MM.1S (cell line): ENCODE measurements around the gene ZBTB17.

Experiments
- DNase-seq: peaks from one replicate; pipeline ENCODE4 v3.0.0-alpha.2; 2015
- H2AFZ ChIP-seq: fragments of 300-600 bp; sonication (generic); 2 replicates; pipeline ENCODE4 v1.6.0; 2016; ENCODE audit warnings: antibody characterized with exemption, low read length
- H3F3A ChIP-seq: fragments of 300-600 bp; sonication (generic); 2 replicates; pipeline ENCODE4 v1.6.1; 2016; ENCODE audit warnings: mild to moderate bottlenecking, antibody characterized with exemption, low read length, moderate library complexity, mixed read lengths; ENCODE audit not compliant: insufficient read depth
- H3K27ac ChIP-seq: fragments of 300-600 bp; sonication (generic); 2 replicates; pipeline ENCODE4 v1.5.1; 2016; ENCODE audit warnings: mild to moderate bottlenecking, low read length
- H3K27me3 ChIP-seq: fragments of 300-600 bp; sonication (generic); replicated peaks from 2 replicates; pipeline ENCODE4 v1.6.0; 2016; ENCODE audit warnings: low read length; ENCODE audit not compliant: insufficient read depth
- H3K36me3 ChIP-seq: fragments of 300-600 bp; sonication (generic); replicated peaks from 2 replicates; pipeline ENCODE4 v1.6.1; 2016; ENCODE audit warnings: mild to moderate bottlenecking, low read length, mixed read lengths; ENCODE audit not compliant: insufficient read depth
- H3K4me1 ChIP-seq: fragments of 300-600 bp; sonication (generic); 2 replicates; pipeline ENCODE4 v1.6.1; 2016; ENCODE audit warnings: low read length, mixed read lengths
- H3K4me2 ChIP-seq: fragments of 300-600 bp; sonication (generic); 2 replicates; pipeline ENCODE4 v1.6.0; 2016; ENCODE audit warnings: low read depth, low read length
- H3K4me3 ChIP-seq: fragments of 300-600 bp; sonication (generic); 2 replicates; pipeline ENCODE4 v1.5.1; 2016; ENCODE audit warnings: low read length, mixed read lengths
- H3K79me2 ChIP-seq: fragments of 300-600 bp; sonication (generic); 2 replicates; pipeline ENCODE4 v1.6.1; 2016; ENCODE audit warnings: mixed run types, low read length, mixed read lengths
- H3K9ac ChIP-seq: fragments of 300-600 bp; sonication (generic); 2 replicates; pipeline ENCODE4 v1.6.1; 2016; ENCODE audit warnings: low read length, mixed read lengths
- H3K9me2 ChIP-seq: fragments of 300-600 bp; sonication (generic); replicated peaks from 2 replicates; pipeline ENCODE4 v1.6.1; 2016; ENCODE audit warnings: mild to moderate bottlenecking, low read length, mixed read lengths; ENCODE audit not compliant: insufficient read depth
- H3K9me3 ChIP-seq: fragments of 300-600 bp; sonication (generic); replicated peaks from 2 replicates; pipeline ENCODE4 v1.6.1; 2016; ENCODE audit warnings: mild to moderate bottlenecking, low read length, mixed read lengths; ENCODE audit not compliant: insufficient read depth
- H4K20me1 ChIP-seq: fragments of 300-600 bp; sonication (generic); 2 replicates; pipeline ENCODE4 v1.6.1; 2016; ENCODE audit warnings: mild to moderate bottlenecking, low read length, moderate library complexity, mixed read lengths; ENCODE audit not compliant: insufficient read depth
- CTCF ChIP-seq: fragments of 300-600 bp; sonication (generic); IDR thresholded peaks from 2 replicates; pipeline ENCODE4 v1.5.1; 2016; ENCODE audit warnings: antibody characterized with exemption, low read length, mixed read lengths
- EZH2 ChIP-seq: fragments of 300-600 bp; sonication (generic); optimal IDR thresholded peaks from 2 replicates; pipeline ENCODE3; 2017; ENCODE audit warnings: low read depth, mild to moderate bottlenecking, antibody characterized with exemption, low read length, mixed read lengths
- EZH2phosphoT487 ChIP-seq: fragments of 300-600 bp; sonication (generic); IDR thresholded peaks from 2 replicates; pipeline ENCODE4 v1.6.1; 2018; ENCODE audit warnings: antibody characterized with exemption, low read length

Gene ZBTB17

GRCh38 chr1:15918962-15919715 is 56.8 kb downstream of the ZBTB17 start:
- no peak overlapping the region for H3K4me2 ChIP-seq
- no peak for DNase-seq
- H3K9me3 ChIP-seq, result no peaks in the 10 kb centered on the region
- H3K4me3 ChIP-seq, result no peak overlapping the region
- TF ChIP-seq EZH2, result no peak
- no peak for TF ChIP-seq EZH2phosphoT487
- no peak for TF ChIP-seq CTCF
- H3K27me3 ChIP-seq, result no peaks in the 10 kb centered on the region
- H3K79me2 ChIP-seq, result peaks cover 54% of the 10 kb centered on the region
- no peaks in the 10 kb centered on the region for H3K4me1 ChIP-seq
- no peaks in the 10 kb centered on the region for H3F3A ChIP-seq
- H3K9me2 ChIP-seq, result no peaks in the 10 kb centered on the region
- peaks cover 8% of the 10 kb centered on the region; the same call in 1 of the 2 replicates for H4K20me1 ChIP-seq
- no peak overlapping the region for H2AFZ ChIP-seq
- no peak overlapping the region for H3K27ac ChIP-seq
- no peak overlapping the region for H3K9ac ChIP-seq
- H3K36me3 ChIP-seq, result peaks cover 4% of the 10 kb centered on the region; the same call in 1 of the 2 replicates

GRCh38 chr1:15916916-15917315 is 59.0 kb downstream of the ZBTB17 start:
- no peak overlapping the region for H3K4me3 ChIP-seq
- no peak overlapping the region for H3K27ac ChIP-seq
- H3K27me3 ChIP-seq, result no peaks in the 10 kb centered on the region
- no peak overlapping the region for H3K9ac ChIP-seq
- no peaks in the 10 kb centered on the region for H3F3A ChIP-seq
- no peaks in the 10 kb centered on the region for H3K9me3 ChIP-seq
- H3K79me2 ChIP-seq, result peaks cover 75% of the 10 kb centered on the region
- peaks cover 8% of the 10 kb centered on the region; the same call in 1 of the 2 replicates for H4K20me1 ChIP-seq
- H3K36me3 ChIP-seq, result peaks cover 4% of the 10 kb centered on the region; the same call in 1 of the 2 replicates
- H3K9me2 ChIP-seq, result no peaks in the 10 kb centered on the region
- no peak overlapping the region for H3K4me2 ChIP-seq
- no peaks in the 10 kb centered on the region for H3K4me1 ChIP-seq
- TF ChIP-seq EZH2, result no peak
- TF ChIP-seq EZH2phosphoT487, result no peak
- TF ChIP-seq CTCF, result no peak
- H2AFZ ChIP-seq, result no peak overlapping the region
- DNase-seq, result no peak

- Histone ChIP-seq H3K4me2 (no peak overlapping the region), H3K9ac (no peak overlapping the region), H4K20me1 (peaks cover 6% of the 10 kb centered on the region; the same call in 1 of the 2 replicates), H3K9me3 (no peaks in the 10 kb centered on the region), H3K9me2 (no peaks in the 10 kb centered on the region), H3K36me3 (peaks cover 4% of the 10 kb centered on the region; the same call in 1 of the 2 replicates), H3K4me3 (no peak overlapping the region), H2AFZ (no peak overlapping the region), H3K27ac (no peak overlapping the region), H3K4me1 (no peaks in the 10 kb centered on the region), H3K27me3 (no peaks in the 10 kb centered on the region), H3F3A (no peaks in the 10 kb centered on the region), H3K79me2 (peaks cover 78% of the 10 kb centered on the region)
- no peak for DNase-seq
- no peak for TF ChIP-seq EZH2phosphoT487
- TF ChIP-seq EZH2, result no peak
- no peak for TF ChIP-seq CTCF
Measured at GRCh38 chr1:15916417-15916816, 59.5 kb downstream of the ZBTB17 start.
